PC-3 (cell line): ENCODE measurements around the gene HEXB. TPM values are rescaled to one million over a fixed set of nuclear protein-coding genes. Genes with fewer than 3 reads are reported as not detected.

ENCODE experiments used
- ATAC-seq: fragments of 200-7000 bp; cut with Tn5 transposase; 2 replicates; pipeline ENCODE4 v1.9.1; 2020; ENCODE audit warnings: mild to moderate bottlenecking, moderate library complexity
- BruUV-seq: library from RNA; stranded (reverse); fragments of 400-500 nt; replicated peaks from 2 replicates; lab custom pipeline; 2021; lab: Mats Ljungman, UMichigan
- CTCF ChIA-PET: fragments of 300-600 bp; sonication (Branson Sonifier 250); formaldehyde crosslinking; loops from one replicate; lab custom pipeline; 2022; ENCODE audit warnings: antibody characterized with exemption; lab: Charles Lee
- POLR2A ChIA-PET: fragments of 300-600 bp; sonication (Branson Sonifier 250); formaldehyde crosslinking; loops from one replicate; lab custom pipeline; 2022; ENCODE audit warnings: antibody characterized with exemption; ENCODE audit not compliant: unreplicated experiment; lab: Charles Lee
- DNase-seq: peaks from one replicate; pipeline ENCODE4 v3.0.0-alpha.2; 2015
- H2AFZ ChIP-seq: fragments of 300-600 bp; sonication (generic); 2 replicates; pipeline ENCODE4 v1.6.0; 2016; ENCODE audit warnings: antibody characterized with exemption, low read length
- H3F3A ChIP-seq: fragments of 300-600 bp; sonication (generic); one replicate; pipeline ENCODE4 v1.6.0; 2017; ENCODE audit warnings: antibody characterized with exemption, low read length, control low read depth, mild to moderate bottlenecking; ENCODE audit not compliant: unreplicated experiment
- H3K27ac ChIP-seq: fragments of 300-600 bp; sonication (generic); 2 replicates; pipeline ENCODE4 v1.5.1; 2016; ENCODE audit warnings: mild to moderate bottlenecking, low read length
- H3K27me3 ChIP-seq: fragments of 300-600 bp; sonication (generic); 2 replicates; pipeline ENCODE4 v1.6.1; 2016; ENCODE audit warnings: low read length, mixed read lengths
- H3K36me3 ChIP-seq: fragments of 300-600 bp; sonication (generic); 2 replicates; pipeline ENCODE4 v1.6.1; 2016; ENCODE audit warnings: low read depth, mixed run types, low read length, mixed read lengths
- H3K4me1 ChIP-seq: fragments of 300-600 bp; sonication (generic); 2 replicates; pipeline ENCODE4 v1.5.1; 2016; ENCODE audit warnings: low read length; ENCODE audit not compliant: insufficient read depth
- H3K4me2 ChIP-seq: fragments of 300-600 bp; sonication (generic); 2 replicates; pipeline ENCODE4 v1.6.0; 2016; ENCODE audit warnings: low read length
- H3K4me3 ChIP-seq: fragments of 300-600 bp; sonication (generic); 2 replicates; pipeline ENCODE4 v1.5.1; 2016; ENCODE audit warnings: mild to moderate bottlenecking, low read length, mixed read lengths
- H3K79me2 ChIP-seq: fragments of 300-600 bp; sonication (generic); 2 replicates; pipeline ENCODE4 v1.6.1; 2017; ENCODE audit warnings: low read length, mixed read lengths
- H3K9ac ChIP-seq: fragments of 300-600 bp; sonication (generic); 2 replicates; pipeline ENCODE4 v1.6.0; 2016; ENCODE audit warnings: mild to moderate bottlenecking, low read length
- H3K9me2 ChIP-seq: fragments of 300-600 bp; sonication (generic); replicated peaks from 2 replicates; pipeline ENCODE4 v1.6.1; 2016; ENCODE audit warnings: mixed run types, low read length, mixed read lengths
- H3K9me3 ChIP-seq: fragments of 300-600 bp; sonication (generic); 2 replicates; pipeline ENCODE4 v1.6.1; 2016; ENCODE audit warnings: low read length, mixed read lengths
- H4K20me1 ChIP-seq: fragments of 300-600 bp; sonication (generic); 2 replicates; pipeline ENCODE4 v1.6.1; 2016; ENCODE audit warnings: low read length, mixed read lengths
- EZH2 ChIP-seq: fragments of 300-600 bp; sonication (generic); IDR thresholded peaks from one replicate; pipeline ENCODE4 v1.6.1; 2017; ENCODE audit warnings: antibody characterized with exemption, mild to moderate bottlenecking, low read length; ENCODE audit not compliant: unreplicated experiment
- EZH2phosphoT487 ChIP-seq: fragments of 300-600 bp; sonication (generic); IDR thresholded peaks from 2 replicates; pipeline ENCODE4 v1.6.1; 2018; ENCODE audit warnings: mild to moderate bottlenecking, antibody characterized with exemption, low read length, borderline replicate concordance
- intact Hi-C: fragments of 100-400 bp; cut with micrococcal nuclease; formaldehyde crosslinking; loops from 2 replicates; pipeline ENCODE4 v1.9.0; 2023
- total RNA-seq: library from RNA; depleted of rRNA; stranded (reverse); fragments of >200 nt; gene quantifications from 2 replicates; pipeline ENCODE4 v1.2.3, GENCODE V29; 2014; rRNA removed
- TF ChIP-seq, protein P1 (sequence below): fragments of 300-600 bp; sonication (generic); conservative IDR thresholded peaks from 2 replicates; pipeline ENCODE4 v1.5.1; 2017; ENCODE audit warnings: antibody characterized with exemption, low read depth, mild to moderate bottlenecking, low read length

HEXB gene
- total RNA-seq, 1 experiment from 2014 or later, result 91.5 TPM

DNA sequence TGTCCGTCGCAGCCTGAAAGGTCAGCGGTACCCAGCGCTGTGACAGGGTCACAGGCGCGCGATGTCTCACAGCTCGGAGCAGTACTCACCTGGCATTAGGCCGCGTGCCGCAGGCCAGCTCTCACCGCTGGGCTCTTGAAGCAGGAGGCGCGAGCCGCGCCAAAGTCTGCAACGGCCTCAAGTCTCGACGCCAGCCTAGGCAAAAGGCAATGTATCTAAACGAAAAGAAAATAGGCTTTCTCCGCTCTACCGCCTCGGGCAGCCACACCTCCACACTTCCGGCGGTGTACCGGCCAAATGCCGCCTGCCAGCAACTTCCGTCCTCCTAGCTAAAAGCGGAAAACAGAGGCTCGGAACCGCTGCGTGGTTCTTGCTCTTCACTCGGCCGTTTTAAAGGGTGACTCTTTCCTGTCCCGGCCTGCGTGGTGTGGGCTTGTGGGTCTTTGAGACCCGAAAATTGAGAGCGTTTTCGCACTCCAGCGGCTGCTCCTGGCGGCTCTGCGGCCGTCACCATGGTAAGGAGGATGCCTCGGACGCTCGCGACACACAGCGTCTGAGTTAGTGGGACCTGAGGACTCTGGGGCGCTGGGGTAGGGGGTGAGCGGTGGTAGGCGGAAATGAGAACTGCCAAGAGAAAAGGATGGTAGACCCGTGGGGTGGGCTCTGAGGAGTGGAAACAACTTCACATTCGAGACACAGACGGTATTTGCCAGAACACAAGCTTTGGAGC is 82.0 kb downstream of the HEXB start, which contains the start of the genes GFM2 and NSA2:
Gene GFM2, minus strand, starts transcription at position 269 of the 730 bp plus-strand sequence. CDS start 3,375 bp downstream, outside the sequence.
Gene NSA2, plus strand, starts transcription at position 401 of the 730 bp plus-strand sequence. Its CDS starts 112 bp downstream, at position 513.
- Histone ChIP-seq H3K9me3 (no peaks in the 10 kb centered on the region), H3K4me1 (peaks cover 38% of the 10 kb centered on the region), H3K27ac (peak within 1 kb of the TSS; percentile 50), H3K79me2 (peaks cover 54% of the 10 kb centered on the region), H3K27me3 (no peaks in the 10 kb centered on the region), H3K36me3 (peaks cover 5% of the 10 kb centered on the region; the same call in 1 of the 2 replicates), H2AFZ (peak within 1 kb of the TSS; percentile 94), H3K9me2 (no peaks in the 10 kb centered on the region), H3K4me2 (peak within 1 kb of the TSS; percentile 89), H3K9ac (peak within 1 kb of the TSS; percentile 93), H3K4me3 (peak within 1 kb of the TSS; percentile 97), H3F3A (peaks cover 8% of the 10 kb centered on the region), H4K20me1 (no peaks in the 10 kb centered on the region)
- ChIA-PET POLR2A (no interaction called here), CTCF (interaction anchor here (0.5 to 0.6 kb wide), 2 partner anchors 130 to 281 kb away, joined by 3 read pairs; no protein-coding TSS in a partner anchor)
- ATAC-seq (peak; percentile 77), DNase-seq (peak; percentile 90)
- intact Hi-C loops, result loop anchor here (2.0 to 5.0 kb wide), 2 partner anchors 135 to 152 kb away; no protein-coding TSS in a partner anchor
- TF ChIP-seq, protein P1, sequence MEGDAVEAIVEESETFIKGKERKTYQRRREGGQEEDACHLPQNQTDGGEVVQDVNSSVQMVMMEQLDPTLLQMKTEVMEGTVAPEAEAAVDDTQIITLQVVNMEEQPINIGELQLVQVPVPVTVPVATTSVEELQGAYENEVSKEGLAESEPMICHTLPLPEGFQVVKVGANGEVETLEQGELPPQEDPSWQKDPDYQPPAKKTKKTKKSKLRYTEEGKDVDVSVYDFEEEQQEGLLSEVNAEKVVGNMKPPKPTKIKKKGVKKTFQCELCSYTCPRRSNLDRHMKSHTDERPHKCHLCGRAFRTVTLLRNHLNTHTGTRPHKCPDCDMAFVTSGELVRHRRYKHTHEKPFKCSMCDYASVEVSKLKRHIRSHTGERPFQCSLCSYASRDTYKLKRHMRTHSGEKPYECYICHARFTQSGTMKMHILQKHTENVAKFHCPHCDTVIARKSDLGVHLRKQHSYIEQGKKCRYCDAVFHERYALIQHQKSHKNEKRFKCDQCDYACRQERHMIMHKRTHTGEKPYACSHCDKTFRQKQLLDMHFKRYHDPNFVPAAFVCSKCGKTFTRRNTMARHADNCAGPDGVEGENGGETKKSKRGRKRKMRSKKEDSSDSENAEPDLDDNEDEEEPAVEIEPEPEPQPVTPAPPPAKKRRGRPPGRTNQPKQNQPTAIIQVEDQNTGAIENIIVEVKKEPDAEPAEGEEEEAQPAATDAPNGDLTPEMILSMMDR, result no peak
- no peak for TF ChIP-seq EZH2
- TF ChIP-seq EZH2phosphoT487, result no peak
- BruUV-seq, result no TSS peak

DNA sequence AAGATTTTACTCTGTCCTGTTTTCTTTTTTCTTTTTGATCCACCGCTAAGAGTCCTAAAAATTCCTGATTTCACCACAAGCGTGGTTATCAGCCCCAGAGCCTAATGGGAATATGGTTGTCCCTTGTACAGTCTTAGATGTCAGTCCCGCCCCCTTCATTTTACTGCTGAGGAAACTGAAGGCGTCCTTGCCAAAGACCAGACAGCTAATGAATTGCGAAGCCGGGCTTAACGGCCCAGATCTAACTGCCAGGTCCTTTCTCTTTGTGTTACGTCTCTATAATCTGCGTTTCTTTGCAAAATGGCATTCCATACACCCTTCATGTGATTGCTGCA is 82.5 kb downstream of the HEXB start:
- H3K9me3 ChIP-seq, result no peaks in the 10 kb centered on the region
- H3K79me2 ChIP-seq, result peaks cover 50% of the 10 kb centered on the region
- peak overlapping the region; percentile 93 for H3K9ac ChIP-seq
- peaks cover 33% of the 10 kb centered on the region for H3K4me1 ChIP-seq
- H3K9me2 ChIP-seq, result no peaks in the 10 kb centered on the region
- ChIA-PET CTCF (no interaction called here), POLR2A (no interaction called here)
- H3K4me2 ChIP-seq, result peak overlapping the region; percentile 89
- DNase-seq, result peak; percentile 25
- peak overlapping the region; percentile 50 for H3K27ac ChIP-seq
- TSS peak; percentile 74 for BruUV-seq
- peak; percentile 30 for ATAC-seq
- peaks cover 5% of the 10 kb centered on the region; the same call in 1 of the 2 replicates for H3K36me3 ChIP-seq
- H2AFZ ChIP-seq, result peak overlapping the region; percentile 94
- peak overlapping the region; percentile 97 for H3K4me3 ChIP-seq
- H4K20me1 ChIP-seq, result no peaks in the 10 kb centered on the region
- H3F3A ChIP-seq, result peaks cover 8% of the 10 kb centered on the region
- TF ChIP-seq, protein P1, result no peak
- TF ChIP-seq EZH2phosphoT487 (no peak), EZH2 (no peak)
- H3K27me3 ChIP-seq, result no peaks in the 10 kb centered on the region
- intact Hi-C loops, result loop anchor here (2.0 to 5.0 kb wide), 2 partner anchors 135 to 151 kb away; no protein-coding TSS in a partner anchor

Other genes starting within 250 kb of the HEXB start
- gene ENC1, start 44.5 kb upstream of the HEXB start, total RNA-seq, result 24.5 TPM in 2 replicates
- 18.9 and 36.8 TPM in 2 replicates for gene GFM2, start 81.9 kb downstream of the HEXB start, total RNA-seq
- 51.5 and 55.8 TPM in 2 replicates for gene NSA2, start 82.0 kb downstream of the HEXB start, total RNA-seq
- 10.6 and 11.2 TPM in 2 replicates for gene FAM169A, start 181.2 kb downstream of the HEXB start, total RNA-seq